Stimulated activated CD8-positive, alpha-beta memory T cell treated with anti-CD3 and anti-CD28 coated beads, Interleukin-7, amount 100 ng/mL, for 48 hours (primary cell): ENCODE data around the gene CCN5.
"Not testable (repeated sequence)": the region's sequence is repeated elsewhere in the genome, so short reads cannot be mapped to it uniquely, and the experiment has no call there.

Experiments
- DNase-seq, 2 donors: peaks; one replicate each; pipeline ENCODE4 v3.0.0-alpha.2; 2020; ENCODE audit warnings: low read depth in 1 of 2; ENCODE audit errors: extremely low read depth in 1 of 2

Gene CCN5

GRCh38 chr20:44714701-44715498, at the start of gene CCN5:
CCN5 (plus strand) TSS chr20:44715369; CDS start chr20:44715391, 22 bp downstream.
- DNase-seq: no peak

DNA sequence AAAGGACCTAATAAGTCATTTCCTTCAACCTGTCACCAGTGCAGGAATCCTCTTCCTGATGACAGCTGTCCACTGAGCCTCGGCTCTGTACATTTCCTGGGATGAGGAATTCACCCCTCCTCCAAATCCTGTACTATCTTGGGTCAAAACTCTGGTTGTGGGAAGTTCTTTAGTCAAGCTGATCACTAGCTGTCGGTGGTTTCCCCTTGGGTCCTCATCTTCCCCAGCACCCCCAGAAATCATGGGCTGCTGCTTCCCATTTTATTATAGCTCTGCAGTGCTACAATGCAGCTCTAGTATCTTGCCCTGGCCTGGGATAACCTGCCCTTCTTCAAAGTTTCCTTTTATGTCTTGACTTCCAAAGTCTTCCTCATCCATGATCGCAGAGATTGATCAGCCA, 49.1 kb upstream of the CCN5 start:
- no peak for DNase-seq

- DNase-seq: not testable (repeated sequence)
Observed at GRCh38 chr20:44670851-44671250, 44.3 kb upstream of the CCN5 start.

- peak; percentile 40 to 50 for DNase-seq
Observed at GRCh38 chr20:44671541-44671940, 43.6 kb upstream of the CCN5 start.

- DNase-seq: not testable (repeated sequence)
Observed at GRCh38 chr20:44672318-44672902, 42.8 kb upstream of the CCN5 start.

DNA sequence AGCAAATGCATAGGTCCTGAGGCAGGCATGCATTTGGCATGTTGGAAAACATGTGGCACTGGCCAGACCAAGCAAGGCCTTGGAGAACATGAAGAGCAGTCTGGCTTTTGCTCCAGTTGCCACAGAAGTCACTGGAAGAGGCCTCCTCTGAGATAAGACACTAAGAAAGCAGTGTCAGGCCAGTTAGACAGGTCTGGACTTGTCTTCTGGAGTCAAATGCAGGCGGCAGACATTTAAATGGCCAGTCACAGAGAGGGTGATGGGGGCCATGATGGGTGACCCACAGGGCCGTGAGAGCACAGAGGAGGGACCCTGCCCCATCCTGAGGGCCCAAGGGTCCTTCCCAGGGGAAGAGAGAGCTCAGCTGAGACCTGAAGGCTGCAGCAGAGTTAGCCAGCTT, 36.9 kb upstream of the CCN5 start:
- DNase-seq: no peak

- no peak for DNase-seq
Observed at GRCh38 chr20:44678990-44679611, 36.1 kb upstream of the CCN5 start.

- DNase-seq: no peak
Observed at GRCh38 chr20:44681796-44682566, 33.2 kb upstream of the CCN5 start.

GRCh38 chr20:44683263-44684046, 31.7 kb upstream of the CCN5 start:
- DNase-seq: peak in 1 of 2 donors; percentile 20

DNA sequence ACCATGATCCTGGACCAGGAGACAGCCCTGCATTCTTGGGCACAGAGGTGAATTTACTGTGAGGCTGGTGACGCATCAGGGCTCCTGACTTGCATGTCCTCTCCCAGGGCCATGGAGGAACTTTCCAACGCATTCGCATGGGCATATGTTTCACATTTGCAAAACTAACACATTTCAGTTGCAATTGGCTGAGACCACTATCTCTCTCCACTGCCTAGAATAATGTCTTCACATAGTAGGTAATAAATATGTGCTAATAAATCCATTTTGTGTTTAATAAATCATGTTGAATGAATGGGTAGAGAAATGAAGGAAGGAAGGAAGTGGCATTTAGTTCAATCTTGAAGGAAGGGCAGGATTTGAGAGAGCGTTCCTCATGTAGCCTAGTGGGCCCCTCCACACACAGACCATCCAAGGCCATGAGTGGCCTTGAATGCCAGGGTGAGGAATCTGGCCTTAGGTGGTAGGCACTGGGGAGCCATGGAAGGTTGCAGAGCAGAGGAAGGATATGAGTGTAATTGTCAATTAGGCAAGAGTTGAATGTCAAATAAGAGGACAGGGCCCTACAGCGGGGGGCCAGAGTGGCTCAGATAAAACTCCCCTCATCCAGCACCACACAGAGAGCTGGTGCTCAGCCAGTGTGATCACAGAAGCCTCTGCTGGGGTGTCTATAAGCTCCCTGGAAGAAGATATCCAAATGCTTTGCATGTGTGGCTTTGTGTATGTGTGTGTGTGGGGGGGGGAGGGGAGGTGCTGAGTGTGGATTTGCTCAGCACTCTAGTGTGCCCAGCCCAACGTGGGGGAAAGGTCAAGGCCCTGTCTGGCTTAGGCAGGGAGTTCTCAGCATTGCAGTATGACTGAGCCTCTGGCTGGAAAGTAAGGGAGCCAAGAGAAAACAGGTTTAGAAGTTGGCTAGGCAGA, 30.9 kb upstream of the CCN5 start:
- DNase-seq: no peak

- DNase-seq: no peak
Observed at GRCh38 chr20:44686934-44687333, 28.2 kb upstream of the CCN5 start.

- DNase-seq: no peak
Observed at GRCh38 chr20:44688053-44688625, 27.0 kb upstream of the CCN5 start.

- no peak for DNase-seq
Observed at GRCh38 chr20:44689809-44690208, 25.4 kb upstream of the CCN5 start.

DNA sequence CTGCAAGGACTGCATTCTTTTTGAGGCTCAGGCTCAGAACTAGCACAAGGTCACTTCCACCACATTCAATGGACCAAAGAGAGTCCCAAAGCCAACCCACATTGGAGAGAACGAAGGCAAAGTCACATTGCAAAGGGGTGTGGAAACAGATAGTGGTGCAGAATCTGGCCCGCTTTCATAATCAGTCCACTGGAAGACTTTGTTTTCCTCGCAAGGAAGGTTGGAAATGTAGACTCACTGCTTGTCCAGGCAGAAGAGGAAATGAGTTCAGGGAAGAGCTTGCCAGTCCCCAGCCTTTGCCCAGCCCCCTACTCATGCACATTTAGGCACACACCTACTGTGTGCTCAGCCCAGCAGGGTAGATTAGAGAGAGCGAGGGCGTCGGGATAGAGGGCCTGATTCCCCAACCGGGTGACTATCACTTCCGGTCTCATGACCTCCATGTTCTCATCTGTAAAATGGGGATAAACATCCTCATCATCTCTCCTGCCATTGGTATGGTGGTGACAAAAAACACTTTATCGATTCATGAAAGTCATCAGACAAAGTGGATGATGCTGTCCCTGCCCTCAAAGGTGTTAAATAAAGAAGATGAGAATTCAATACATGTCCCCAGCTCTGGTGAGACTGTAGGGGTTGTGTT, 24.3 kb upstream of the CCN5 start:
- DNase-seq: no peak

GRCh38 chr20:44691424-44692423, 23.4 kb upstream of the CCN5 start:
- DNase-seq: no peak

- no peak for DNase-seq
Observed at GRCh38 chr20:44692932-44693480, 22.2 kb upstream of the CCN5 start.

DNA sequence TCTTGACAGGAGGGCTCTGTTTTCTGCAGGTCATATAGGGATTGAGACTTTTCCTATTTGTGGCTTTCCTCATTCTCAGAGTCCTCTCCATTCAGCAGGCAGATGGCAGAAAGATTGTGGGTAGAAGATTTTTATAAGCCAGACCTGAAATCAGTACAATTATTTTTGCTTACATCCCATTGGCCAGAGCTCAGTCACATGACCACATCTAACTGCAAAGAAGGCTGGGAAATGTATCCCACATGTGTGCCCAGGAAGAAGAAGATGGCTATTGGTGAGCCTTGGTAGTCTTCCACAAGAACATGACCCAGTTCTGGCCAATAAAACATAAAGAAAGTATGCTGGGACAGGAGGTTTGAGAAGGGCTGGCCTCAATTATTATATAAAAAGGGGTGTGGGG, 21.5 kb upstream of the CCN5 start:
- DNase-seq: no peak
